HG03342 (cell line): ENCODE measurements around the gene TFCP2L1.

Source experiments
- ATAC-seq: cut with Tn5 transposase; IDR thresholded peaks from one replicate; pipeline ENCODE4 v1.9.1; 2021; ENCODE audit warnings: mild to moderate bottlenecking, moderate library complexity; ENCODE audit not compliant: unreplicated experiment

TFCP2L1 gene

DNA sequence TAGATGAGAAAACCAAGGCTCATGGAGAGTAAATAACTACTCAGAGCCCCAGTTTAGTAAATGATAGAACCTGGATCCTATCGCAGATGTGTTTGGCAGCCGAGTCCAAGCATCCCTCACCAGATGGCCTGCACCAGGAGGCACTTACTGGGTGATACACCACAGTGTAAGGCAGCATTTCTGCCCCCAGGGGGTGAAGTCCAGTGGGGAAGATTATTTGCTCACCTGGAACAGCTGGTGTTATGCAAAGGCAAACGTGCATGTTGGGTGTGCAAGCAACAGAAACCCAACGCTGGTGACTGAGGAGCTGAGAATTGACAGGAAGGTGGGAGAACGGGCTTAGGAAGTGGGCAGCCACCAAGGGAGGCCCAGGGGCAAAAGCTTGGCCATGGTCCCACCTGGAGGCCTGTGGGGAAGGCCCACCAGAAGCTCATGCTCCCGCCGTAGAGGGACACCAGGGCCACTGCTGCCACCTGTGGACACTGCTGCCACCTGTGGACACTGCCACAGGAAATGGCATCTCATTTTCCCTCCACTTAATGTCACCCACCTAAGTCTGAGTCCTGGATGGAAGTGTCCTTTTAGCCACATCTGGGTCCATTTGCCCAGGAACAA lies 100.6 kb downstream of the TFCP2L1 start:
- no peak for ATAC-seq

DNA sequence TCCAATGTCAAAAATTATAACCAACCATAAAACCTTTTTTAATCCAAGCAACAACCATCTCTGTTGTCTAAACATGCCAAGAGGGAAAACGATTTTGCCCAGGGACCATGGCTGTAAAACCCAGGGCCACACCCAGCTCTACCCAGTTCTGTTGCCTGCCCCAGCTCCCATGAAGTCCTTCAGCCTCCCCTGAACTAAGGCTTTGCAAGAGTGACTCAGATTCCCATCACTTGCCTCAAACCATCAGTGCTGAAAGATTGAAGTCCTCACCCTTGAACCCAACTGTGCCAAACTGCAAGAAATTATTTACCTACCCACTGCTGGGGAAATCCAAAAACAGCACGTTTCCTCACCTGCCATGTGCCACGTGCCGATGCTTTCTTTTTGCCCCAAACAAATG lies 102.5 kb downstream of the TFCP2L1 start:
- no peak for ATAC-seq

GRCh38 chr2:121179467-121179866 lies 105.5 kb downstream of the TFCP2L1 start:
- no peak for ATAC-seq

GRCh38 chr2:121178730-121179129 lies 106.3 kb downstream of the TFCP2L1 start:
- ATAC-seq = no peak

DNA sequence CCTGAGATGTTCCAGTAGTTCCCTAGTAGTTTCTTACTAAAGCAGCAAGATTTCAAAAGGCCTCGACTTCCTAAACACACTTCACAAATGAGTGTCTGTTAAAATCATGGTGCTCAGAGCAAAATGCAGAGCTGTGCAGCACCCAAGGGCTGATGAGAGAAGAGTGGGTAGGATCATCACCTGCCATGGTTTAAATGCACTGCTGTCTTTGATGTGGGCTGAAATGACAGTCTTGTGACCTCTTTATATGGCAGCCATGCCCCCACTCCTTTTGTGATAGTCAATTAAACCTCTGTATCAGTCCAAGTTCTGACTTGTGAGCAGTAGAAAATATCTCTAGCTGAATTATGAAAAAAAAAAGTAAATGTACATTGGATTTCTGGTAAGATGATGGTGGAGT lies 107.1 kb downstream of the TFCP2L1 start:
- ATAC-seq = no peak

GRCh38 chr2:121175326-121175725 lies 109.7 kb downstream of the TFCP2L1 start:
- no peak for ATAC-seq

DNA sequence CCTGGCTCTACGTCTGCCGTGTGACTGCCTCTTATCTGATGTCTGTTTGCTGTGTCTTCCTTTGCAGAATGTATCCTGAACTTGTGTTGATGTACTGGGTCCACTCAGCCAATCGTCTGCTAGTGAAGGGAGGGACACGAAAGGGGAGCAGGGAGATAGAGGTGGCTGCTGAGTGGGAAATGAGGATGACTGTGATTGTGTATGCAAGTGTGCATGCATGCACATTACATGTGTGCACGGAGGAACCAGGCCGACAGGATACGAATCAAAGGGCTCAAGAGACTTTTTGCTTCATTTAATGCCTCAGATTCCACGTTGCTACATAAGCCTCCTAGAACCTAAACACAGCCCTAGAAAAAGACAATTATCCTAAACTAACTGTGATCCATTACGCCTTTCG lies 111.2 kb downstream of the TFCP2L1 start:
- no peak for ATAC-seq

- ATAC-seq = no peak
Observed at GRCh38 chr2:121173112-121173511, 111.9 kb downstream of the TFCP2L1 start.

DNA sequence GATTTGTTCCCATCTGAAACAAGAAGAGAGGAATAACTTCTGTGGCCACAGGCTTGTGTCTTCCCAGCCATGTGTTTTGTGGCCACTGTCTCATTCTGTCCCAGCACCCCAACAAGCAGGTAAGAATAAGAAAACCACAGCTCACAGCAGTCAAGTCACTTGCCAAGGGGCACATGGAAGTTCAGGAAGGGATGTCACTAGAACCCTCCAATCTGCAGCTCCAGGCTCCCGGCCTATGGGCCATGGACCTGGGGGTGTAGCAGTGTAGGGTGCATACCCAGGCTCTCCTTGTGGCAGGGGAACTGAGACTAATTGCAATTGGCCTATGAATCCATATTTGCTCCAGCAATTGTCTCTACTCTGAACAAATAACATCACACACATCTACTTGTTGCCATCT lies 112.5 kb downstream of the TFCP2L1 start:
- ATAC-seq = no peak

GRCh38 chr2:121171625-121172119 lies 113.3 kb downstream of the TFCP2L1 start:
- no peak for ATAC-seq

DNA sequence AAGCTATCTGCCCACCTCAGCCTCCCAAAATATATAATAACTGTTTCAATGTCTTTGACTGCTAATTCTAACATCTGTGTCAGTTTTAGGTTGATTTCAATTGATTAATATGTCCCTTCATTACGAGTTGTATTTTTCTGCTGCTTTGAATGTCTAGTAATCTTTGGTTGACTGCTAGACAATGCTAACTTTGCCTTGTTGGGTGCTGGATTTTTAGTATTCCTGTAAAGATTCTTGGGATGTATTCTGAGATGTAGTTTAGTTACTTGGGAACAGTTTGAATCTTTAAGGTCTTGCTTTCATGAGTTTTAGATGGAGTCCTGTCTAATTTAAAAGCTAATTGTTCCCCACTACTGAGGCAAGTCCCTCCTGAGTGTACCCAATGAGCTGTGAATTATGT lies 114.4 kb downstream of the TFCP2L1 start:
- ATAC-seq = no peak

DNA sequence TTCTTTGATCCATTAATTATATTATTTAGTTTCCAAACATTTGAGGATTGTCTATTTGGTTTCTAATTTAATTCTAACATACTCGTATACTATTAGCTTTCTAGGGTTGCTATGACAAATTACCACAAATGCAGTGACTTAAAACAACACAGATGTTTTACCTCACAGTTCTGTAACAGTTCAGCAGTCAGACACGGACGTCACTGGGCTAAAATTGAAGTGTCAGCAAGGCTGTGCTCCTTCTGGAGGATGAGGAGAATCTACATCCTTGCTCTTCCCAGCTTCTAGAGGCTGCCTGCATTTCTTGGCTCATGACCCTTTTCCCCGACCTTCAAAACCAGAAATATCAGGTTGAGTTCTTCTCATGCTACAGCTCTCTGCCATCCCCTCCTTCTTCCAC lies 117.6 kb downstream of the TFCP2L1 start:
- no peak for ATAC-seq
